ENCODE measurements around the gene LRRC59.
"Not testable (repeated sequence)": the region's sequence is repeated elsewhere in the genome, so short reads cannot be mapped to it uniquely, and the experiment has no call there.

Gene LRRC59

GRCh38 chr17:50397111-50397918 lies at the start of gene LRRC59:
Gene LRRC59 (minus strand): TSS chr17:50397523. CDS start chr17:50397317, 206 bp downstream.
- peak; percentile 34 to 88 (median 71) for DNase-seq

GRCh38 chr17:50445730-50446325 lies 48.5 kb upstream of the LRRC59 start:
- DNase-seq, result no peak

GRCh38 chr17:50444841-50445715 lies 47.8 kb upstream of the LRRC59 start:
- no peak for DNase-seq

GRCh38 chr17:50443505-50443974 lies 46.2 kb upstream of the LRRC59 start:
- DNase-seq, result no peak

GRCh38 chr17:50440838-50441829 lies 43.8 kb upstream of the LRRC59 start:
- no peak for DNase-seq

GRCh38 chr17:50440172-50440837 lies 43.0 kb upstream of the LRRC59 start:
- DNase-seq, result no peak

- no peak for DNase-seq
Observed at GRCh38 chr17:50439008-50439407, 41.7 kb upstream of the LRRC59 start.

GRCh38 chr17:50437409-50437808 lies 40.1 kb upstream of the LRRC59 start:
- DNase-seq, result no peak

- no peak for DNase-seq
Observed at GRCh38 chr17:50432125-50432762, 34.9 kb upstream of the LRRC59 start.

GRCh38 chr17:50430821-50431618 lies 33.7 kb upstream of the LRRC59 start:
- DNase-seq, result no peak

- no peak for DNase-seq
Observed at GRCh38 chr17:50429793-50430192, 32.5 kb upstream of the LRRC59 start.

GRCh38 chr17:50428831-50429424 lies 31.6 kb upstream of the LRRC59 start:
- DNase-seq, result no peak

- not testable (repeated sequence) for DNase-seq
Observed at GRCh38 chr17:50428126-50428525, 30.8 kb upstream of the LRRC59 start.

- DNase-seq, result peak in 6 of 56 donors; percentile 2 to 33 (median 7)
Observed at GRCh38 chr17:50426814-50427787, 29.8 kb upstream of the LRRC59 start.

GRCh38 chr17:50426472-50426782 lies 29.1 kb upstream of the LRRC59 start:
- peak in 1 of 56 donors; percentile 15 for DNase-seq

GRCh38 chr17:50425682-50426471 lies 28.6 kb upstream of the LRRC59 start, which contains the start of gene ACSF2:
Gene ACSF2 (plus strand): TSS chr17:50426218. CDS start chr17:50426262, 44 bp downstream.
- DNase-seq, result peak in 24 of 56 donors; percentile 3 to 69 (median 16)

Measured in amygdala (tissue), 56 donors.